GM23338 (cell line): ENCODE results near the gene DPP10. TPM values are rescaled to one million over a fixed set of nuclear protein-coding genes. Genes with fewer than 3 reads are reported as not detected.

ENCODE experiments used
- ATAC-seq: fragments of 200-7000 bp; cut with Tn5 transposase; 3 replicates; pipeline ENCODE4 v1.9.1; 2020
- DNase-seq: peaks from one replicate; pipeline ENCODE4 v3.0.0-alpha.2; 2015; ENCODE audit warnings: low spot score
- H2AFZ ChIP-seq: fragments of 200-600 bp; sonication (generic); 2 replicates; pipeline ENCODE4 v1.8.0; 2016; ENCODE audit warnings: antibody characterized with exemption, mild to moderate bottlenecking, moderate library complexity
- H3F3A ChIP-seq: fragments of 200-600 bp; sonication (generic); replicated peaks from 2 replicates; pipeline ENCODE4 v1.8.0; 2017; ENCODE audit warnings: antibody characterized with exemption, mixed run types, low read depth
- H3K27ac ChIP-seq: fragments of 200-600 bp; sonication (generic); 2 replicates; pipeline ENCODE4 v1.6.1; 2016; ENCODE audit warnings: low read depth
- H3K27me3 ChIP-seq: fragments of 200-600 bp; sonication (generic); 2 replicates; pipeline ENCODE4 v1.8.0; 2016; ENCODE audit warnings: mild to moderate bottlenecking, mixed run types, moderate library complexity; ENCODE audit not compliant: insufficient read depth
- H3K36me3 ChIP-seq: fragments of 200-600 bp; sonication (generic); 2 replicates; pipeline ENCODE4 v1.8.0; 2016; ENCODE audit warnings: mild to moderate bottlenecking; ENCODE audit not compliant: insufficient read depth
- H3K4me1 ChIP-seq: fragments of 200-600 bp; sonication (generic); 2 replicates; pipeline ENCODE4 v1.8.0; 2016; ENCODE audit warnings: mild to moderate bottlenecking, moderate library complexity; ENCODE audit not compliant: insufficient read depth
- H3K4me2 ChIP-seq: fragments of 200-600 bp; sonication (generic); 2 replicates; pipeline ENCODE4 v1.7.1; 2017; ENCODE audit warnings: mixed run types
- H3K4me3 ChIP-seq: fragments of 200-600 bp; sonication (generic); 2 replicates; pipeline ENCODE4 v1.6.1; 2016; ENCODE audit warnings: mixed run types
- H3K79me2 ChIP-seq: fragments of 200-600 bp; sonication (generic); replicated peaks from 2 replicates; pipeline ENCODE4 v1.8.0; 2017; ENCODE audit warnings: mild to moderate bottlenecking; ENCODE audit not compliant: insufficient read depth
- H3K9me2 ChIP-seq: fragments of 200-600 bp; sonication (generic); 2 replicates; pipeline ENCODE4 v1.8.0; 2017; ENCODE audit not compliant: insufficient read depth
- H4K20me1 ChIP-seq: fragments of 200-600 bp; sonication (generic); replicated peaks from 2 replicates; pipeline ENCODE4 v1.8.0; 2017; ENCODE audit warnings: mild to moderate bottlenecking; ENCODE audit not compliant: insufficient read depth
- H3K27ac Mint-ChIP-seq: 2 replicates; pipeline ENCODE4 v1.8.0; 2020; ENCODE audit warnings: inconsistent platforms, mild to moderate bottlenecking, moderate library complexity, mixed read lengths
- H3K27me3 Mint-ChIP-seq: 3 replicates; pipeline ENCODE4 v1.8.0; 2022; ENCODE audit warnings: low read depth, mild to moderate bottlenecking, moderate library complexity, mixed read lengths, inconsistent platforms; ENCODE audit not compliant: insufficient read depth, poor library complexity
- H3K36me3 Mint-ChIP-seq: 3 replicates; pipeline ENCODE4 v1.8.0; 2021; ENCODE audit warnings: low read depth, mild to moderate bottlenecking, inconsistent platforms, moderate library complexity, mixed read lengths
- H3K4me1 Mint-ChIP-seq: 3 replicates; pipeline ENCODE4 v1.8.0; 2020; ENCODE audit warnings: mild to moderate bottlenecking, inconsistent platforms, mixed read lengths
- H3K4me3 Mint-ChIP-seq: 3 replicates; pipeline ENCODE4 v1.8.0; 2021; ENCODE audit warnings: moderate library complexity, mild to moderate bottlenecking, inconsistent platforms, mixed read lengths
- H3K9me3 Mint-ChIP-seq: 3 replicates; pipeline ENCODE4 v1.8.0; 2020; ENCODE audit warnings: moderate library complexity, mild to moderate bottlenecking, inconsistent platforms, mixed read lengths
- CREB1 ChIP-seq: fragments of 250-450 bp; sonication (Bioruptor Pico); IDR thresholded peaks from 2 replicates; pipeline ENCODE4 v1.5.0; 2020; ENCODE audit warnings: low read depth, mild to moderate bottlenecking, moderate library complexity
- CTCF ChIP-seq, 2 experiments: fragments of 200-600 bp in 1 of 2; sonication (generic) in 1 of 2; conservative IDR thresholded peaks; 2 replicates each; pipeline versions ENCODE4 v1.5.1 to v1.6.1; 2016 to 2017; ENCODE audit warnings: antibody characterized with exemption in 2 of 2, low read depth in 2 of 2, mild to moderate bottlenecking in 2 of 2, moderate library complexity in 1 of 2
- ETS1 ChIP-seq: IDR thresholded peaks from 2 replicates; pipeline ENCODE4 v1.6.1; 2016; ENCODE audit warnings: antibody characterized with exemption
- EZH2 ChIP-seq: fragments of 200-600 bp; sonication (generic); IDR thresholded peaks from one replicate; pipeline ENCODE4 v1.8.0; 2017; ENCODE audit warnings: antibody characterized with exemption, mild to moderate bottlenecking, low read depth; ENCODE audit not compliant: unreplicated experiment
- NANOG ChIP-seq: IDR thresholded peaks from 2 replicates; pipeline ENCODE4 v1.6.1; 2016; ENCODE audit warnings: antibody characterized with exemption, borderline replicate concordance
- REST ChIP-seq: IDR thresholded peaks from one replicate; pipeline ENCODE4 v1.6.1; 2018; ENCODE audit warnings: antibody characterized with exemption; ENCODE audit not compliant: unreplicated experiment
- ZNF331 ChIP-seq: fragments of 250-450 bp; sonication (Bioruptor Pico); IDR thresholded peaks from 2 replicates; pipeline ENCODE4 v1.5.0; 2020; ENCODE audit warnings: low read depth, mild to moderate bottlenecking, moderate library complexity
- ZNF462 ChIP-seq: fragments of 250-450 bp; sonication (Bioruptor Pico); IDR thresholded peaks from 2 replicates; pipeline ENCODE4 v1.5.0; 2020; ENCODE audit warnings: mild to moderate bottlenecking, moderate library complexity
- polyA plus RNA-seq: library from polyadenylated mRNA; unstranded; fragments of >200 nt; fragmentation: Nextera tagmentation; extraction: Ambion mirVana; gene quantifications from 2 replicates; pipeline ENCODE4 v1.2.1, GENCODE V29; 2016
- total RNA-seq: library from RNA; depleted of rRNA; stranded (reverse); fragments of >200 nt; shearing (Covaris generic); gene quantifications from 2 replicates; pipeline ENCODE4 v1.2.3, GENCODE V29; 2014

DPP10 gene
- total and polyA plus RNA-seq, 2 experiments from 2014 or later = 3.6 to 14.8 TPM

- no peak for TF ChIP-seq REST
Observed at GRCh38 chr2:115036818-115037217, 594.4 kb downstream of the DPP10 start (continued).

GRCh38 chr2:115057473-115057872, 615.0 kb downstream of the DPP10 start:
- peaks cover 2% of the 10 kb centered on the region; the same call in 1 of the 2 replicates for H3K9me2 ChIP-seq
- H3K4me3 ChIP-seq = no peak overlapping the region
- no peak overlapping the region for H3K27ac ChIP-seq
- ATAC-seq (no peak), DNase-seq (no peak)
- Mint-ChIP-seq H3K4me1 (no peaks in the 10 kb centered on the region), H3K9me3 (no peaks in the 10 kb centered on the region), H3K36me3 (no peaks in the 10 kb centered on the region), H3K27me3 (peaks cover 2% of the 10 kb centered on the region), H3K27ac (no peak overlapping the region), H3K4me3 (no peak overlapping the region)
- H3K27me3 ChIP-seq = no peaks in the 10 kb centered on the region
- no peaks in the 10 kb centered on the region for H3K4me1 ChIP-seq
- no peak overlapping the region for H3K4me2 ChIP-seq
- H3K36me3 ChIP-seq = no peaks in the 10 kb centered on the region
- 0 out of 2 replicates have a peak overlapping the region, but pooled peaks have one; percentile 25 for H2AFZ ChIP-seq
- H3K79me2 ChIP-seq = no peaks in the 10 kb centered on the region
- no peaks in the 10 kb centered on the region for H3F3A ChIP-seq
- no peaks in the 10 kb centered on the region for H4K20me1 ChIP-seq
- TF ChIP-seq EZH2 = no peak
- no peak for TF ChIP-seq CTCF (conservative IDR thresholded peaks at IDR 0.05; ENCODE audit: low read depth in 2 of 2)
- TF ChIP-seq ZNF462 (CRISPR knock-in tag) = no peak
- no peak for TF ChIP-seq ZNF331 (CRISPR knock-in tag)
- no peak for TF ChIP-seq NANOG
- TF ChIP-seq REST = no peak
- TF ChIP-seq ETS1 = no peak
- TF ChIP-seq CREB1 (CRISPR knock-in tag) = no peak
